ENCODE data around the gene PGLYRP4.

The PGLYRP4 gene

DNA sequence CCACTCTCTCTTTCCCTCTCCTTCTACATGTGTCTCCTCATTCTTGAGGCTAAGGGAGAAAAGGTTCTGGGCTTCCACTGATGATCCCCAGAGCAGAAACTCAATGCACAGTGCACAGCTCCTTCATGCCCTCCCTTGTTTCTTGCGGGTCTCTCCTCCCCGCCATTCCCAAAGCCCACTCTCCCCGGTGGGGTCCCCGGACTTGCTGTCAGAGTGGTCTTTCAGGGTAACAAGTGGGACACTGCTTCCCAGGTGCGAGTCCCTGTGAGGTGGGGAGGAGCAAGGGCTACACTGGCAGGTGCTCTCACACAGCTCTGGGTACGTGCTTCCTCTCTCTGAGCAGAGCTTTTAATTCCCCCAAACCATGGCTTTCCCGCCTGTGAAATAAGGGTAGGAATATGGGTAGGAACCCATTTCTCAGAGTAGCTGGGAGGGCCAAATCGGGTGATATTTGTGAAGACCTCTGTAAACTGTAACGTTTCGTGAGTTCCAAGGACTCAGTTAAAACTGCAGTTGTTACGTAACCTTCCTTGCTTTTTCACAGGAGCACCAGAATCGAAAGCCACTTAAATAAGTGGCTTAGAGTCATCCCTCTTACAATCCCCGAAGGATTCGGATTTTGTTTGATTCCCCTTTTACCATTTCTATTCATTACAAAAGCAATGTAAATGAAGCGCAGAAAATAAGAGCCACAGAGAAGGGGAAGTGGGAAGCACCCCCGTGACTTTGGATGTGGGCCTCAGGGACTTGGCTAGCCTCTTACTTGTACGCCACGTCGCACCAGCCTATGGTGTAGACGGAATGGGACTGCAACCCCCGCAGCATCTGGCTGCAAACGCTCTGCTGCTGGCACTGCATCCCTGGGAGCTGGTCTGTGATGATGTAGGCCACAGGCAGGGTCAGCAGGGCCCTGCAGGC, 42.1 kb downstream of the PGLYRP4 start:
- Histone ChIP-seq H3K79me2 (ENCODE audit: insufficient read depth, low read length) (no peaks in the 10 kb centered on the region), H3K36me3 (ENCODE audit: insufficient read depth, low read length) (no peaks in the 10 kb centered on the region), H3K9ac (ENCODE audit: low read depth, low read length) (no peak overlapping the region), H3K4me2 (ENCODE audit: insufficient read depth, low read length) (no peak overlapping the region), H4K20me1 (ENCODE audit: insufficient read depth, low read length) (no peaks in the 10 kb centered on the region; the same call in 1 of the 2 replicates), H3K4me3 (ENCODE audit: low read depth in 1 of 2, low read length in 2 of 2) (no peak overlapping the region), H2AFZ (ENCODE audit: low read depth, low read length) (no peak overlapping the region), H3K27me3 (ENCODE audit: insufficient read depth, low read length, poor library complexity) (peaks cover 15% of the 10 kb centered on the region), H3K4me1 (ENCODE audit: insufficient read depth, low read length) (no peaks in the 10 kb centered on the region), H3K27ac (ENCODE audit: low read length) (no peak overlapping the region), H3K9me3 (ENCODE audit: insufficient read depth, low read length, severe bottlenecking) (no peaks in the 10 kb centered on the region)
- TF ChIP-seq EZH2 (IDR thresholded peaks at IDR 0.05; ENCODE audit: borderline replicate concordance, low read depth, low read length, severe bottlenecking) (no peak), CTCF (IDR thresholded peaks at IDR 0.05; ENCODE audit: borderline replicate concordance, extremely low read depth, low read length, poor library complexity, severe bottlenecking) (no peak)
- ATAC-seq (ENCODE audit: insufficient read depth, low read depth) (no peak), DNase-seq (no peak)

- Histone ChIP-seq H3K4me2 (ENCODE audit: insufficient read depth, low read length) (no peak overlapping the region), H3K9me3 (ENCODE audit: insufficient read depth, low read length, severe bottlenecking) (no peaks in the 10 kb centered on the region), H4K20me1 (ENCODE audit: insufficient read depth, low read length) (no peaks in the 10 kb centered on the region; the same call in 1 of the 2 replicates), H3K9ac (ENCODE audit: low read depth, low read length) (no peak overlapping the region), H3K27ac (ENCODE audit: low read length) (no peak overlapping the region), H3K4me1 (ENCODE audit: insufficient read depth, low read length) (no peaks in the 10 kb centered on the region), H3K27me3 (ENCODE audit: insufficient read depth, low read length, poor library complexity) (peaks cover 15% of the 10 kb centered on the region), H3K79me2 (ENCODE audit: insufficient read depth, low read length) (no peaks in the 10 kb centered on the region), H2AFZ (ENCODE audit: low read depth, low read length) (no peak overlapping the region), H3K36me3 (ENCODE audit: insufficient read depth, low read length) (no peaks in the 10 kb centered on the region), H3K4me3 (ENCODE audit: low read depth in 1 of 2, low read length in 2 of 2) (no peak overlapping the region)
- ATAC-seq (ENCODE audit: insufficient read depth, low read depth) (no peak), DNase-seq (no peak)
- no peak for TF ChIP-seq EZH2 (IDR thresholded peaks at IDR 0.05; ENCODE audit: borderline replicate concordance, low read depth, low read length, severe bottlenecking)
- no peak for TF ChIP-seq CTCF (IDR thresholded peaks at IDR 0.05; ENCODE audit: borderline replicate concordance, extremely low read depth, low read length, poor library complexity, severe bottlenecking)
Measured at GRCh38 chr1:153305682-153306081, 43.0 kb downstream of the PGLYRP4 start.

DNA sequence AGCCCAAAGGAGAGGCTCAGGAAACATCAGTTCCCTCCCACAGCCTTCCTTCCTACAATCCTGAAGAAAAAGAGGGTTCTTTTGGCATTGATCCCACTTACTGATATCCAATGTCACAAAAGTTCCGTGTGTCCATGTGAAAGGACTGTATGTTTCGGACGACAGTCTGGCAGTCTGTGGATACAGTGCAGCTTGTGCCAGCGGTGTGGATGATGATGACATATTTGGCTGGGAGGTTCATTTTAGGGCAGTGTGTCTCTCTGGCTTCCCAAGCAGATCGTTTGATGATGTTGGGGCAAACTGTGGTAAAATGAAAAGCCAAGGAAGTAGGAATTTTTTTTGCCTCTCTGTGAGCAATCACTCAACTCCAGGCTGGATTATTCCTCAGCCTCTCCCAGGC, 46.3 kb downstream of the PGLYRP4 start:
- no peak for TF ChIP-seq EZH2 (IDR thresholded peaks at IDR 0.05; ENCODE audit: borderline replicate concordance, low read depth, low read length, severe bottlenecking)
- TF ChIP-seq CTCF (IDR thresholded peaks at IDR 0.05; ENCODE audit: borderline replicate concordance, extremely low read depth, low read length, poor library complexity, severe bottlenecking), result no peak
- H4K20me1 ChIP-seq (ENCODE audit: insufficient read depth, low read length), result no peaks in the 10 kb centered on the region
- H3K79me2 ChIP-seq (ENCODE audit: insufficient read depth, low read length), result no peaks in the 10 kb centered on the region
- H3K4me3 ChIP-seq (ENCODE audit: low read depth in 1 of 2, low read length in 2 of 2), result no peak overlapping the region
- H3K9me3 ChIP-seq (ENCODE audit: insufficient read depth, low read length, severe bottlenecking), result no peaks in the 10 kb centered on the region
- H3K4me1 ChIP-seq (ENCODE audit: insufficient read depth, low read length), result no peaks in the 10 kb centered on the region
- H3K4me2 ChIP-seq (ENCODE audit: insufficient read depth, low read length), result no peak overlapping the region
- H3K27ac ChIP-seq (ENCODE audit: low read length), result no peak overlapping the region
- H3K36me3 ChIP-seq (ENCODE audit: insufficient read depth, low read length), result no peaks in the 10 kb centered on the region
- no peak overlapping the region for H2AFZ ChIP-seq (ENCODE audit: low read depth, low read length)
- no peak for DNase-seq
- ATAC-seq (ENCODE audit: insufficient read depth, low read depth), result no peak
- H3K27me3 ChIP-seq (ENCODE audit: insufficient read depth, low read length, poor library complexity), result peaks cover 11% of the 10 kb centered on the region
- no peak overlapping the region for H3K9ac ChIP-seq (ENCODE audit: low read depth, low read length)
